PC-9 (cell line): ENCODE measurements around the gene MAP2K4.

Experiments
- EZH2 ChIP-seq: fragments of 200-600 bp; sonication (generic); IDR thresholded peaks from 2 replicates; pipeline ENCODE4 v1.8.0; 2017; ENCODE audit warnings: antibody characterized with exemption, low read depth
- TF ChIP-seq, protein P1 (sequence below): fragments of 200-600 bp; sonication (generic); conservative IDR thresholded peaks from 2 replicates; pipeline ENCODE4 v1.6.1; 2017; ENCODE audit warnings: mixed run types, antibody characterized with exemption, mild to moderate bottlenecking, moderate library complexity

GRCh38 chr17:11997972-11998233 lies 22.8 kb upstream of the MAP2K4 start:
- TF ChIP-seq, protein P1, sequence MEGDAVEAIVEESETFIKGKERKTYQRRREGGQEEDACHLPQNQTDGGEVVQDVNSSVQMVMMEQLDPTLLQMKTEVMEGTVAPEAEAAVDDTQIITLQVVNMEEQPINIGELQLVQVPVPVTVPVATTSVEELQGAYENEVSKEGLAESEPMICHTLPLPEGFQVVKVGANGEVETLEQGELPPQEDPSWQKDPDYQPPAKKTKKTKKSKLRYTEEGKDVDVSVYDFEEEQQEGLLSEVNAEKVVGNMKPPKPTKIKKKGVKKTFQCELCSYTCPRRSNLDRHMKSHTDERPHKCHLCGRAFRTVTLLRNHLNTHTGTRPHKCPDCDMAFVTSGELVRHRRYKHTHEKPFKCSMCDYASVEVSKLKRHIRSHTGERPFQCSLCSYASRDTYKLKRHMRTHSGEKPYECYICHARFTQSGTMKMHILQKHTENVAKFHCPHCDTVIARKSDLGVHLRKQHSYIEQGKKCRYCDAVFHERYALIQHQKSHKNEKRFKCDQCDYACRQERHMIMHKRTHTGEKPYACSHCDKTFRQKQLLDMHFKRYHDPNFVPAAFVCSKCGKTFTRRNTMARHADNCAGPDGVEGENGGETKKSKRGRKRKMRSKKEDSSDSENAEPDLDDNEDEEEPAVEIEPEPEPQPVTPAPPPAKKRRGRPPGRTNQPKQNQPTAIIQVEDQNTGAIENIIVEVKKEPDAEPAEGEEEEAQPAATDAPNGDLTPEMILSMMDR: no peak
- no peak for TF ChIP-seq EZH2
